GM21786 (cell line): ENCODE data around the gene GNS.
"Not testable (repeated sequence)": the region's sequence is repeated elsewhere in the genome, so short reads cannot be mapped to it uniquely, and the experiment has no call there.

Experiments used
- ATAC-seq: cut with Tn5 transposase; IDR thresholded peaks from one replicate; pipeline ENCODE4 v1.9.1; 2021; ENCODE audit not compliant: unreplicated experiment

Gene GNS

DNA sequence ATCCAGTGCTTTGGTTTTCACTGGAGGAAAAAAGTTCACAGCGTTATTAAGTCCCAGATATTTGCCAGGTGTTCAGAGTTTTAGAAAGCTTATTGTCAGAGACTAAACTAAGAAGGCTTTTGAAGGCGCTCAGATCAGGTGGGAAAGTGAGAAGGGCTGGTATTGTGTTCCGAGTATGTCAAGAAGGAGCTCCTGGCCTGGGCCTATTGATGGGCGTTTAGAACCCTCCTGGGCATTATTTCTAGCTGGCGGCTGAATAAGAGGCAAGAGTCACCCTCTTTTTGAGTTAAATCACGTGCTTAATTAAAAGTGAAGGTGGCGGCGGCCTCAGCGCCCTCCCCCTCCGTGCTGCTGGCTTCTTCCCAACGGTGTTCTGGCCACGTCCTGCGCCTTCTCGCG is 20.9 kb upstream of the GNS start:
- no peak for ATAC-seq

GRCh38 chr12:64779354-64779974 is 20.3 kb upstream of the GNS start:
- ATAC-seq, result no peak

DNA sequence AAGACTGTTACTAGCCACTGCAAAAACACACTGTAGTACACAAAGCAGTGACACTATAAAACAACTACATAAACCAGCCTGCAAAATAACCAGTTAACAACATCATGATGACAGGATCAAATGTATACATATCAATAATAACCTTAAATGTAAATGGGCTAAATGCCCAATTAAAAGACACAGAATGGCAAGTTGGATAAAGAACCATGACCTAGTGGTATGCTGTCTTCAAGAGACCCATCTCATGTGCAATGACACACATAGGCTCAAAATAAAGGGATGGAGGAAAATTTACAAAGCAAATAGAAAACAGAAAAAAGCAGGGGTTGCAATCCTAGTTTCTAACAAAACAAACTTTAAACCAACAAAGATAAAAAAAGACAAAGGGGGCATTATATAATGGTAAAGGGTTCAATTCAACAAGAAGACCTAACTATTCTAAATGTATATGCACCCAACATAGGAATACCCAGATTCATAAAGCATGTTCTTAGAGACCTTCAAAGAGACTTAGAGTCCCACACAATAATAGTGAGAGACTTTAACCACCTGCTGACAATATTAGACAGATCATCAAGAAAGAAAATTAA is 16.0 kb upstream of the GNS start:
- not testable (repeated sequence) for ATAC-seq

- ATAC-seq, result no peak
Measured at GRCh38 chr12:64773386-64773785, 14.2 kb upstream of the GNS start.

GRCh38 chr12:64767495-64767894 is 8.3 kb upstream of the GNS start:
- ATAC-seq, result no peak

- ATAC-seq, result no peak
Measured at GRCh38 chr12:64760808-64761573, 1.8 kb upstream of the GNS start.

GRCh38 chr12:64757771-64758170 is 1.4 kb downstream of the GNS start:
- ATAC-seq, result no peak

DNA sequence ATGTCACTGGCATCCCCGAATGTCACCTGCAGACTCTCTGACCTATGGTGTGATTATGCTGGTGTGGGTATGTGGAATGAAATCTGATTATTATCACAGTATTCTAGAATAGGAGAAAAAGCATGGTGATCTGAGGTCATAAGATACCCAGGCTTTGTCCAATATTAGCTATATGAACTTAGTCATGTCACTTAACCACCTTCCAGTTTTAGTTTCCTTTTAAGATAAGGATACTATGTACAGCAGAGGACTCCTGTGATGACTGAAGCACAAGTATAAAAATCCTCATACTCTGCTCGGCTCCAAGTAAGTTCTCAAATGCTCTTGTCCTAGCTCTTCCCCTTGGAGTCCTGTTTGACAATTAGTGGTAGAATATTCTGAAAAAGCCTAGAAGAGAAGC is 2.8 kb downstream of the GNS start:
- ATAC-seq, result peak; percentile 48

DNA sequence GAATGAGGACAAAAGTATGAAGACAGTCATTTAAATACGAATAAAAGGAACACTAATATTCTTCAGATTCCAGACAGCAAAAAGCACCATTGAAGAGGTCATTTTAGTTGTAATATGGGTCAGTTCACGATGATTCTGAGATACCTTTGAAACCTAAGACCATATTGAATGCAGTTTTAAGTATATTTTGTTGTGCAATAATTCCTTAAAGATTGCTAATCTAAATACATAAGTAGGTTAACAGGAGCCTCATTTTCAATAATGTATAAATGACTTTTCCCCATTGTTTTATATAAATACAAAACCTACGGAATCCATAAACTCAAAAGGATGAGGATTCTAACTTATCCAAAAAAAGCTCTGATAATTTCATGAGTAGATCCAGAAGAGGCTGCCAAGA is 5.8 kb downstream of the GNS start:
- ATAC-seq, result no peak

- no peak for ATAC-seq
Measured at GRCh38 chr12:64752833-64753238, 6.4 kb downstream of the GNS start.

DNA sequence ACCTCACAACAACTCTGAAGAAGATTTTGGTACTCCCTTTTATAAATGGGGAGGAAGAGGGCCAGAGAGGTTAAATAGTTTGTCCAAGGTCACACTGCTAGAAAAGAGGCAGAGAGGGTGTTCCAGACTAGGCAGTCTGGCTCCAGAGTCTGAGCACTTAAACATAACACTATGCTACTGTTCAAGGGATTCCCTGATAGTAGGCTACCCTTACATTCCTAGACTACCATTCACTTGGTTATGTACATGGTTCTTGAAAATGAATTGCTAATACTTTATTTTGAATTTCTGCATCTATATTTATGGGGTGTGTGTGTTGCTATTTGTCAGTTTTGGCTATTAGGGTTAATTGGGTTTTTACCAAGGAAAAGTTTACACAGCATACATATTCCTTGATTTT is 7.2 kb downstream of the GNS start:
- ATAC-seq, result no peak

DNA sequence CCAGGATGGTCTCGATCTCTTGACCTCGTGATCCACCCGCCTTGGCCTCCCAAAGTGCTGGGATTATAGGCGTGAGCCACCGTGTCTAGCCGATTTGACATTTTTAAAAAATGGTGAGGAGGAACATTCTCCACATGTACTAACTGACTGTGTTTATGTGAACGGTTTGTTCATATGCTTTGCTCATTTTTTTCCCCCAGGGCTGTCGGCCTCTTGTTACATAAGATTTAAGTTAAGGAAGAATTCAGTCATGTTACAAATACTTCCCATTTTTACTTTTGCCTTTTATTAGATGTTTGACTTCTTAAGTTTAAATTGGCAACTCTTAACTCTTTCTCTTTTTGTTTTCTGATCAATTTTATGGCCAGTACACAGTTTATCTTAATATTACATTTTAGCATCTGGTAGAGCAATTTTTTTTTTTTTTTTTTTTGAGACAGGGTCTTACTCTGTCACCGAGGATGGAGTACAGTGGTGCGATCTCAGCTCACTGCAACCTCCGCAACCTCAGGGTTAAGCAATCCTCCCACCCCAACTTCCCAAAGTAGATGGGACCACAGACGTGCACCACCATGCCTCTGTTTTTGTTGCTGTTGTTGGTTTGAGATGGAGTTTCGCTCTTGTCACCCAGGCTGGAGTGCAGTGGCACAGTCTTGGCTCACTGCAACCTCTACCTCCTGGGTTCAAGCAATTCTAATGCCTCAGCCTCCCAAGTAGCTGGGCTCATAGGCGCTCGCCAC is 9.6 kb downstream of the GNS start:
- ATAC-seq, result no peak

- ATAC-seq, result no peak
Measured at GRCh38 chr12:64747695-64748094, 11.5 kb downstream of the GNS start.

DNA sequence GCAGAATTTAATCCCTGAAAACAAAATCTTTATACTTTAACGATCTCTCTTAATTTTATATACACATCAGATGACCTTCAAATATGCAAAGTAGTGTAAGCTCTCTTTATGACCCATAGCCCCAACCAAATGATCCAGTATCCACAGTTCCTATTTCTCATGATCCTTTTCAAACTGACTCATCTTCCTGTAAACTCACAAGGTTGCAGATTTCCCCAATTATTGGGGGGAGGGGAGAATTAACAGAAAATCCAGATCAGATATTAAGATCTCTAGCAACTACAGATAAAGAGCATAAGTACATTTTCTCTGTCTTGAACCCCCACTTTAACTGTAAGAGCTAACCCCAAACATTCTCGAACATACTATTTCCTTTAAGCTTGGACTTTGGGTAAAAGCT is 12.5 kb downstream of the GNS start:
- no peak for ATAC-seq

DNA sequence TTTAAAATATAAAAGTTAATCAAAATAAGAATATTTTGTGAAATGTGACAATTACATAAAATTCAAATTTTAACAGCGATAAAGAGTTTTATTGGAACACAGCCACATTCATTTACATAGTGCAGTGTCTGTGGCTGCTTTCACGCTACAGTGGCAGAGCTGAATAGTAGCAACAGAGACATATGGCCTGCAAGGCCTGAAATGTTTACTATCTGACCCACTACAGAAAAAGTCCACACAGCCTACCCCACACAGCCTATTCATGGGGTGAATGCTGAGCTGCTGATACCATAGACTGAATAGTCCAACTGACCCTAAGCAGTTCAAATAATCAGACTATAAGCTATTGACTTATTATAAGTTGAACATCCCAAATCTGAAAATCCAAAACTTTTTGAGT is 13.2 kb downstream of the GNS start:
- no peak for ATAC-seq

DNA sequence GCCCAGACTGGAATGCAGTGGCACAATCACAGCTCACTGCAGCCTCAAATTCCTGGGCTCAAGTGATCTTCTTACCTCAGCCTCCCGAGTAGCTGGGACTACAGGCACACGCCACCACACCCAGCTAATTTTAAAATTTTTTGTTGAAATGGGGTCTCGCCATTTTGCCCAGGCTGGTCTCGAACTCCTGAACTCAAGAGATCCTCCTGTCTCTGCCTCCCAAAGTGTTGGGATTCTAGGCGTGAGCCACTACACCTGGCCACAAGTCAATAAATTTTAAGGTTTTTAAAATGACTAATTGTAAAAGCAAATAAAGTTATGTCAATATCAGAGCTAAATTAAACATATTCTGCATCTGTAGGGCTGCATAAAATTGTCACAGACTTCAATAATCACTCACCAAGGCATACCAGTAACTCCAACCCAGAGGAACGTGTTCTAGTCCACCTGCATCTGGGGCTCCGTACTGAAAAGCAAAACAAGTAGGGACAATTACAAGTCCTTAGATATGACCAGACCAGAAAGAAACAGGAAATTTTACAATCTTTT is 13.9 kb downstream of the GNS start:
- ATAC-seq, result no peak

- ATAC-seq, result no peak
Measured at GRCh38 chr12:64744422-64745258, 14.6 kb downstream of the GNS start.

- no peak for ATAC-seq
Measured at GRCh38 chr12:64743206-64743605, 16.0 kb downstream of the GNS start.

DNA sequence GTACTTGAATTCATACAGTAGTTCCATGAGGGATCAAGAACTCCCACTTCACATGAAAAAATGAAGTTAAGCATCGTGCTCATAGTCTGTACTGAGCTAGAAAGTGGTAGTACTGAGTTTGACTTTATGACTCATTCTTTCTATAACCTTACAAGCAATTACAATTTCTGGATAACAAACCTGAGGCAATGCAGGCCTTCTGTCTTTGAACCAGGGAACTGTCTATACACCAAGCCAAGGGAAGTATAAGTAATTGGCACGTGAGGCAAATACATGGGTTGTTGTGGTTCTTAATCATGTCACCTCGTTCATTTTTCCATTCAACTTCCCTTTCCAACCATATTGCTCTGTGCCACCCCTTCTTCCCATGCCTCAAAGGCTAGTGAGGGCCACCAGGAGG is 16.8 kb downstream of the GNS start:
- no peak for ATAC-seq

DNA sequence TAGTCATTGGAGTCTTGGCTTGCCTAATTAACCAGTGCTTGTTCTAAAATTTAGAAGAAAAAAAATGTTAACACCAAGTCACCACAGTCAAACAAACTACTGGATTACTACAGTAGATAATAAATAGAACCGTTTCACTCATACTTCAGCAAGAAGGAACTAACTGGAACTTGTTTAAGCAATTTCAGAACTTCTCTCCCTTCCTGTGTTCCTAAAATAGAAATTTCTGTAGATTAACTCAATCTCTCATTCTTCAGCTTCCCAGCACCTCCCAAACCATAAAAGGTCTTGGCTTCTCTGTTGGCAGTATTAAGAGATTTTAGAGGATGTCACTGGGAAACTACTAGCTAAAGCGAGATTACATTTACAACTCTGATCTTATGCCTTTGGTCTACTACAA is 18.6 kb downstream of the GNS start:
- no peak for ATAC-seq

- ATAC-seq, result no peak
Measured at GRCh38 chr12:64739778-64740177, 19.4 kb downstream of the GNS start.
